ENCODE results near the gene C15orf39.
"Not testable (repeated sequence)": the region's sequence is repeated elsewhere in the genome, so short reads cannot be mapped to it uniquely, and the experiment has no call there.

Gene C15orf39

GRCh38 chr15:75163150-75163564, 38.5 kb upstream of the C15orf39 start:
- TF ChIP-seq CTCF (IDR thresholded peaks at IDR 0.05), result no peak
- H3K9me3 Mint-ChIP-seq, result peaks cover 27% of the 10 kb centered on the region
- H3K27me3 Mint-ChIP-seq (ENCODE audit: low read depth, poor library complexity), result peaks cover 9% of the 10 kb centered on the region
- H3K36me3 Mint-ChIP-seq (ENCODE audit: low read depth), result no peaks in the 10 kb centered on the region
- H3K4me1 Mint-ChIP-seq, result no peaks in the 10 kb centered on the region
- H3K27ac Mint-ChIP-seq, result no peak overlapping the region
- no peak overlapping the region for H3K4me3 Mint-ChIP-seq
- no peak for DNase-seq

GRCh38 chr15:75164625-75165350, 36.9 kb upstream of the C15orf39 start:
- Mint-ChIP-seq H3K9me3 (peaks cover 37% of the 10 kb centered on the region), H3K36me3 (ENCODE audit: low read depth) (no peaks in the 10 kb centered on the region), H3K4me3 (no peak overlapping the region), H3K4me1 (no peaks in the 10 kb centered on the region), H3K27me3 (ENCODE audit: low read depth, poor library complexity) (peaks cover 12% of the 10 kb centered on the region), H3K27ac (no peak overlapping the region)
- no peak for TF ChIP-seq CTCF (IDR thresholded peaks at IDR 0.05)
- no peak for DNase-seq

- H3K27me3 Mint-ChIP-seq (ENCODE audit: low read depth, poor library complexity), result peaks cover 18% of the 10 kb centered on the region
- H3K4me1 Mint-ChIP-seq; DNase-seq; H3K27ac Mint-ChIP-seq; H3K4me3 Mint-ChIP-seq; H3K36me3 Mint-ChIP-seq (ENCODE audit: low read depth): not testable (repeated sequence)
- peaks cover 40% of the 10 kb centered on the region for H3K9me3 Mint-ChIP-seq
Observed at GRCh38 chr15:75166489-75167063, 35.1 kb upstream of the C15orf39 start.

- no peak overlapping the region for H3K4me3 Mint-ChIP-seq
- H3K4me1 Mint-ChIP-seq, result no peaks in the 10 kb centered on the region
- no peak overlapping the region for H3K27ac Mint-ChIP-seq
- H3K9me3 Mint-ChIP-seq, result peaks cover 40% of the 10 kb centered on the region
- peaks cover 18% of the 10 kb centered on the region for H3K27me3 Mint-ChIP-seq (ENCODE audit: low read depth, poor library complexity)
- DNase-seq, result no peak
- TF ChIP-seq CTCF (IDR thresholded peaks at IDR 0.05), result no peak
- H3K36me3 Mint-ChIP-seq (ENCODE audit: low read depth), result no peaks in the 10 kb centered on the region
Observed at GRCh38 chr15:75167588-75168350, 33.9 kb upstream of the C15orf39 start.

GRCh38 chr15:75168374-75168773, 33.3 kb upstream of the C15orf39 start:
- no peaks in the 10 kb centered on the region for H3K36me3 Mint-ChIP-seq (ENCODE audit: low read depth)
- H3K4me3 Mint-ChIP-seq, result no peak overlapping the region
- TF ChIP-seq CTCF (IDR thresholded peaks at IDR 0.05), result no peak
- peaks cover 18% of the 10 kb centered on the region for H3K27me3 Mint-ChIP-seq (ENCODE audit: low read depth, poor library complexity)
- no peak overlapping the region for H3K27ac Mint-ChIP-seq
- DNase-seq, result no peak
- peaks cover 40% of the 10 kb centered on the region for H3K9me3 Mint-ChIP-seq
- no peaks in the 10 kb centered on the region for H3K4me1 Mint-ChIP-seq

- DNase-seq, result no peak
Observed at GRCh38 chr15:75170203-75170602, 31.5 kb upstream of the C15orf39 start.

More at GRCh38 chr15:75170203-75170602, 31.5 kb upstream of the C15orf39 start:
- Mint-ChIP-seq H3K36me3 (ENCODE audit: low read depth) (no peaks in the 10 kb centered on the region), H3K9me3 (peaks cover 37% of the 10 kb centered on the region), H3K27me3 (ENCODE audit: low read depth, poor library complexity) (peaks cover 18% of the 10 kb centered on the region), H3K27ac (no peak overlapping the region), H3K4me3 (no peak overlapping the region), H3K4me1 (no peaks in the 10 kb centered on the region)
- no peak for TF ChIP-seq CTCF (IDR thresholded peaks at IDR 0.05)
